OCI-LY3 (cell line): ENCODE data around the gene DNAH14.
A peak's percentile ranks its signal among the peaks of the same experiment; 100 is the strongest.

Experiments used
- H2AFZ ChIP-seq: fragments of 200-600, 300-600 bp; shearing (Covaris generic); 2 replicates; pipeline ENCODE4 v1.6.0; 2014; ENCODE audit warnings: antibody characterized with exemption, low read depth, low read length
- H3K27ac ChIP-seq: fragments of 200-600, 300-600 bp; sonication (generic); 2 replicates; pipeline ENCODE4 v1.5.1; 2014; ENCODE audit warnings: mild to moderate bottlenecking, low read length, moderate library complexity, mixed read lengths
- H3K27me3 ChIP-seq: fragments of 200-600, 300-600 bp; sonication (generic); 2 replicates; pipeline ENCODE4 v1.6.1; 2014; ENCODE audit warnings: low read depth, low read length, mixed read lengths
- H3K36me3 ChIP-seq: fragments of 200-600, 300-600 bp; sonication (generic); replicated peaks from 2 replicates; pipeline ENCODE3; 2014; ENCODE audit warnings: low read depth, low read length, mixed read lengths
- H3K4me1 ChIP-seq: fragments of 300-600, 200-600 bp; sonication (generic); 2 replicates; pipeline ENCODE4 v1.6.1; 2014; ENCODE audit warnings: low read length, mixed read lengths
- H3K4me2 ChIP-seq: fragments of 200-600, 300-600 bp; sonication (generic); 2 replicates; pipeline ENCODE4 v1.6.1; 2014; ENCODE audit warnings: low read length, mixed read lengths
- H3K4me3 ChIP-seq: fragments of 300-600, 200-600 bp; sonication (generic); 2 replicates; pipeline ENCODE4 v1.5.1; 2014; ENCODE audit warnings: antibody characterized with exemption, mild to moderate bottlenecking, low read length, moderate library complexity
- H3K79me2 ChIP-seq: fragments of 300-600, 200-600 bp; shearing (Covaris generic); 2 replicates; pipeline ENCODE4 v1.6.1; 2014; ENCODE audit warnings: mild to moderate bottlenecking, low read length, mixed read lengths
- H3K9ac ChIP-seq: fragments of 300-600, 200-600 bp; shearing (Covaris generic); 2 replicates; pipeline ENCODE4 v1.6.0; 2014; ENCODE audit warnings: mild to moderate bottlenecking, low read length, moderate library complexity
- H3K9me3 ChIP-seq: fragments of 200-600, 300-600 bp; shearing (Covaris generic); 2 replicates; pipeline ENCODE4 v1.6.1; 2014; ENCODE audit warnings: low read length, mixed read lengths; ENCODE audit not compliant: insufficient read depth
- H4K20me1 ChIP-seq: fragments of 200-600, 300-600 bp; sonication (generic); 2 replicates; pipeline ENCODE4 v1.6.1; 2016; ENCODE audit warnings: low read length, mixed read lengths; ENCODE audit not compliant: insufficient read depth
- EZH2phosphoT487 ChIP-seq: fragments of 200-600 bp; shearing (Covaris generic); IDR thresholded peaks from 2 replicates; pipeline ENCODE4 v1.6.1; 2018; ENCODE audit warnings: antibody characterized with exemption, mixed run types, low read depth
- TF ChIP-seq, protein P1 (sequence below): fragments of 200-600, 300-600 bp; sonication (generic); IDR thresholded peaks from 2 replicates; pipeline ENCODE4 v1.5.1; 2014; ENCODE audit warnings: antibody characterized with exemption, low read length, low read depth

DNAH14 gene

DNA sequence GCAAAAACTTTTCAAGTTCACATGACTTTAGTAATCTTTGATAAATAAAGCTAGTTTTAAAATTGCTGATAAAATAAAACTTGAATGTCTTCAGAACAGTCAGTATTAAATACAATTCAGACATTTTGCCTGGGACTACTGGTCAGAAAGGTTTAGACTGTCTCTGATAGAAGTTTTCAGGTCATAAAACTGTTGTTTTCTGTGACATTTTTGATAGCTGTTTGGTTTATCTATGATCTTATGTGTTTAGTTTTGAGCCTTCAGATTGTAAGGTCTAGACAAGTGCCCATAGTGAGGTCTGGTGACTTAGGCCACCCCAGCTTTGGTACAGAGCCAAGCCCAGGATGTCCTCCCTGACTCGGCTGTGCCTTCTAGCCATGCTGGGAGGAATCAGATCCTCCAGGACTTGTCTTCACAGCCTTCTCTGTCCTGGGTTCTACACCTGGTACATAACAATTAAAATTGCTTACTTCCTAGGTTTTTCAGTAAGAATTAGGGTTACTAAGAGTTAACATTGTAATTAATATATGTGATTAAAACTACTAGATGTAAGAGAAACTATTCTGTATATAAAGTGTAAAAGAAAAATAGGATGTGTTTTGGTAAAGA lies 15.1 kb upstream of the DNAH14 start:
- Histone ChIP-seq H3K27ac (no peak overlapping the region), H2AFZ (no peak overlapping the region), H3K79me2 (no peaks in the 10 kb centered on the region), H3K9ac (no peak overlapping the region), H3K27me3 (no peaks in the 10 kb centered on the region), H3K4me3 (no peak overlapping the region), H3K36me3 (no peaks in the 10 kb centered on the region), H3K4me2 (no peak overlapping the region), H4K20me1 (no peaks in the 10 kb centered on the region), H3K4me1 (no peaks in the 10 kb centered on the region), H3K9me3 (peaks cover 21% of the 10 kb centered on the region)
- no peak for TF ChIP-seq EZH2phosphoT487
- TF ChIP-seq, protein P1, sequence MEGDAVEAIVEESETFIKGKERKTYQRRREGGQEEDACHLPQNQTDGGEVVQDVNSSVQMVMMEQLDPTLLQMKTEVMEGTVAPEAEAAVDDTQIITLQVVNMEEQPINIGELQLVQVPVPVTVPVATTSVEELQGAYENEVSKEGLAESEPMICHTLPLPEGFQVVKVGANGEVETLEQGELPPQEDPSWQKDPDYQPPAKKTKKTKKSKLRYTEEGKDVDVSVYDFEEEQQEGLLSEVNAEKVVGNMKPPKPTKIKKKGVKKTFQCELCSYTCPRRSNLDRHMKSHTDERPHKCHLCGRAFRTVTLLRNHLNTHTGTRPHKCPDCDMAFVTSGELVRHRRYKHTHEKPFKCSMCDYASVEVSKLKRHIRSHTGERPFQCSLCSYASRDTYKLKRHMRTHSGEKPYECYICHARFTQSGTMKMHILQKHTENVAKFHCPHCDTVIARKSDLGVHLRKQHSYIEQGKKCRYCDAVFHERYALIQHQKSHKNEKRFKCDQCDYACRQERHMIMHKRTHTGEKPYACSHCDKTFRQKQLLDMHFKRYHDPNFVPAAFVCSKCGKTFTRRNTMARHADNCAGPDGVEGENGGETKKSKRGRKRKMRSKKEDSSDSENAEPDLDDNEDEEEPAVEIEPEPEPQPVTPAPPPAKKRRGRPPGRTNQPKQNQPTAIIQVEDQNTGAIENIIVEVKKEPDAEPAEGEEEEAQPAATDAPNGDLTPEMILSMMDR = no peak

DNA sequence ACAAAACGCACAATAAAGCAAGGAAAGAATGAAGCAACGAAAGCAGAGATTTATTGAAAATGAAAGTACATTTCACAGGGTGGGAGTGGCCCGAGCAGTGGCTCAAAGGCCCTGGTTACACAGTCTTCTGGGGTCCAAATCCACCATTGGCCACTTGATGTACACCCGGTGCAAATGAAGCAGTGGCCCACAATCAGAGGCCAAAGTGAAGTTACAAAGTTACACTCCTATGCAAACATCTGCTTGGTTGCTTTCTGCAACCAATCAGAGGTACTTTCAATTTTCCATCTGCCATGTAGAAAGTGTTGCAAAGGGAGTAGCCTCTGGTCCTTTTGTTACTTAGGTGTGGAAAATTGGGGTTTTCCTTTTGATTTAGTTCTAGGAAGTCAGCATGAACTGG lies 10.0 kb upstream of the DNAH14 start:
- no peaks in the 10 kb centered on the region for H3K79me2 ChIP-seq
- peak overlapping the region; percentile 55; the same call in 1 of the 2 replicates for H2AFZ ChIP-seq
- TF ChIP-seq, protein P1 = no peak
- no peak for TF ChIP-seq EZH2phosphoT487

GRCh38 chr1:224920930-224921329 lies 8.5 kb upstream of the DNAH14 start:
- Histone ChIP-seq H3K4me2 (no peak overlapping the region), H2AFZ (no peak overlapping the region), H4K20me1 (no peaks in the 10 kb centered on the region), H3K27me3 (no peaks in the 10 kb centered on the region), H3K79me2 (no peaks in the 10 kb centered on the region), H3K27ac (no peak overlapping the region), H3K9ac (no peak overlapping the region), H3K4me1 (0 out of 2 replicates have a peak, but pooled peaks cover 3% of the 10 kb centered on the region), H3K4me3 (no peak overlapping the region), H3K36me3 (no peaks in the 10 kb centered on the region), H3K9me3 (peaks cover under 1% of the 10 kb centered on the region; the same call in 1 of the 2 replicates)
- TF ChIP-seq, protein P1 = no peak
- no peak for TF ChIP-seq EZH2phosphoT487

More for the DNA sequence above, 10.0 kb upstream of the DNAH14 start:
- Histone ChIP-seq H4K20me1 (no peaks in the 10 kb centered on the region), H3K27me3 (no peaks in the 10 kb centered on the region), H3K4me2 (peak overlapping the region; percentile 19), H3K36me3 (no peaks in the 10 kb centered on the region), H3K27ac (no peak overlapping the region), H3K9me3 (peaks cover 9% of the 10 kb centered on the region), H3K4me3 (0 out of 2 replicates have a peak overlapping the region, but pooled peaks have one; percentile 3), H3K9ac (no peak overlapping the region), H3K4me1 (0 out of 2 replicates have a peak, but pooled peaks cover 3% of the 10 kb centered on the region)

- no peak overlapping the region for H3K9ac ChIP-seq
- H3K27me3 ChIP-seq = no peaks in the 10 kb centered on the region
- H3K4me3 ChIP-seq = no peak overlapping the region
- H3K4me1 ChIP-seq = 0 out of 2 replicates have a peak, but pooled peaks cover 3% of the 10 kb centered on the region
- no peak overlapping the region for H3K4me2 ChIP-seq
- H4K20me1 ChIP-seq = no peaks in the 10 kb centered on the region
- H3K36me3 ChIP-seq = no peaks in the 10 kb centered on the region
- no peaks in the 10 kb centered on the region for H3K79me2 ChIP-seq
- H3K9me3 ChIP-seq = no peaks in the 10 kb centered on the region; the same call in 1 of the 2 replicates
- no peak overlapping the region for H3K27ac ChIP-seq
- H2AFZ ChIP-seq = no peak overlapping the region
- TF ChIP-seq EZH2phosphoT487 = no peak
- TF ChIP-seq, protein P1 = no peak
Observed at GRCh38 chr1:224921354-224921753, 8.1 kb upstream of the DNAH14 start.
